BJ (cell line): Measurements from ENCODE around the gene TANC2. TPM values are rescaled to one million over a fixed set of nuclear protein-coding genes. Genes with fewer than 3 reads are reported as not detected.

ENCODE experiments used
- CTCF ChIA-PET: fragments of 350-600 bp; formaldehyde crosslinking; extraction: SDS; loops from one replicate; lab custom pipeline; 2021; ENCODE audit warnings: antibody characterized with exemption, inconsistent platforms; lab: Yijun Ruan, JAX
- POLR2A ChIA-PET: fragments of 300-600 bp; sonication (Branson Sonifier 250); formaldehyde crosslinking; extraction: SDS; loops from one replicate; lab custom pipeline; 2021; ENCODE audit warnings: antibody characterized with exemption; lab: Charles Lee
- DNase-seq: peaks from one replicate; pipeline ENCODE4 v3.0.0-alpha.2; 2011; ENCODE audit warnings: low read depth
- H3K27me3 ChIP-seq: 2 replicates; pipeline ENCODE4 v1.6.0; 2011; ENCODE audit warnings: low read length; ENCODE audit not compliant: control insufficient read depth, insufficient read depth
- H3K36me3 ChIP-seq: 2 replicates; pipeline ENCODE4 v1.5.1; 2011; ENCODE audit warnings: low read length; ENCODE audit not compliant: control insufficient read depth, insufficient read depth
- H3K4me3 ChIP-seq: 2 replicates; pipeline ENCODE4 v1.5.1; 2011; ENCODE audit warnings: low read depth, mild to moderate bottlenecking, control low read depth, low read length
- CTCF ChIP-seq: IDR thresholded peaks from 2 replicates; pipeline ENCODE4 v1.5.1; 2011; ENCODE audit warnings: low read depth, mild to moderate bottlenecking, control low read depth, inconsistent platforms, low read length, moderate library complexity; ENCODE audit not compliant: insufficient read depth
- polyA plus RNA-seq: library from polyadenylated mRNA; depleted of rRNA; stranded (reverse); fragments of >200 nt; gene quantifications from 2 replicates; pipeline ENCODE4 v1.2.3, GENCODE V29; 2011

The TANC2 gene
- polyA plus RNA-seq, 1 experiment = 27.5 TPM

GRCh38 chr17:62989501-62989900, 23.5 kb downstream of the TANC2 start:
- ChIA-PET CTCF (no interaction called here), POLR2A (interaction anchor here (0.6 kb wide), 1 partner anchor 9 kb away, joined by 11 read pairs; no protein-coding TSS in a partner anchor)
- TF ChIP-seq CTCF = no peak
- Histone ChIP-seq H3K27me3 (no peaks in the 10 kb centered on the region), H3K4me3 (no peak overlapping the region), H3K36me3 (no peaks in the 10 kb centered on the region)
- no peak for DNase-seq

- POLR2A ChIA-PET = no interaction called here
- CTCF ChIA-PET = interaction anchor here (0.8 to 1.1 kb wide), 5 partner anchors 10 to 484 kb away, joined by 3 to 4 read pairs (median 3); no protein-coding TSS in a partner anchor
- Histone ChIP-seq H3K36me3 (no peaks in the 10 kb centered on the region), H3K4me3 (no peak overlapping the region), H3K27me3 (no peaks in the 10 kb centered on the region)
- DNase-seq = no peak
- TF ChIP-seq CTCF = no peak
These were observed 28.9 kb downstream of the TANC2 start for GRCh38 chr17:62994931-62995330.

GRCh38 chr17:62995377-62995885, 29.4 kb downstream of the TANC2 start:
- H3K4me3 ChIP-seq = no peak overlapping the region
- CTCF ChIA-PET = interaction anchor here (0.8 to 1.1 kb wide), 5 partner anchors 10 to 483 kb away, joined by 3 to 4 read pairs (median 3); no protein-coding TSS in a partner anchor
- H3K36me3 ChIP-seq = no peaks in the 10 kb centered on the region
- H3K27me3 ChIP-seq = no peaks in the 10 kb centered on the region
- TF ChIP-seq CTCF = peak; percentile 43
- no peak for DNase-seq
- POLR2A ChIA-PET = interaction anchor here (0.5 kb wide), 1 partner anchor 9 kb away, joined by 3 read pairs; no protein-coding TSS in a partner anchor

- ChIA-PET POLR2A (interaction anchor here (0.5 kb wide), 1 partner anchor 8 kb away, joined by 3 read pairs; no protein-coding TSS in a partner anchor), CTCF (no interaction called here)
- H3K36me3 ChIP-seq = no peaks in the 10 kb centered on the region
- H3K27me3 ChIP-seq = no peaks in the 10 kb centered on the region
- no peak overlapping the region for H3K4me3 ChIP-seq
- DNase-seq = no peak
- TF ChIP-seq CTCF = no peak
These were observed 30.2 kb downstream of the TANC2 start for GRCh38 chr17:62996221-62996620.

- no peak for DNase-seq
- no peak for TF ChIP-seq CTCF
- H3K27me3 ChIP-seq = no peaks in the 10 kb centered on the region
- ChIA-PET POLR2A (no interaction called here), CTCF (interaction anchor here (1.1 kb wide), 1 partner anchor 11 kb away, joined by 3 read pairs; no protein-coding TSS in a partner anchor)
- H3K36me3 ChIP-seq = no peaks in the 10 kb centered on the region
- H3K4me3 ChIP-seq = no peak overlapping the region
These were observed 32.1 kb downstream of the TANC2 start for GRCh38 chr17:62998166-62998565.
